ENCODE data around the gene GPR107.

GPR107 gene

GRCh38 chr9:130172858-130173665 lies 119.4 kb downstream of the GPR107 start:
- in situ Hi-C loops (cut with HindIII; ENCODE audit: low pct_unique_long_range_greater_than_20kb, low sequenced_read_pairs): no loop called here
- TF ChIP-seq JUND (IDR thresholded peaks at IDR 0.05; ENCODE audit: low read depth): no peak
- peak in 1 of 2 experiments; percentile 61 for DNase-seq (ENCODE audit: low read depth in 1 of 2, low spot score in 1 of 2)

- DNase-seq (ENCODE audit: low read depth in 1 of 2, low spot score in 1 of 2): no peak
- in situ Hi-C loops (cut with HindIII; ENCODE audit: low pct_unique_long_range_greater_than_20kb, low sequenced_read_pairs): no loop called here
- no peak for TF ChIP-seq JUND (IDR thresholded peaks at IDR 0.05; ENCODE audit: low read depth)
These were observed 119.9 kb downstream of the GPR107 start for GRCh38 chr9:130173666-130173983.

GRCh38 chr9:130174025-130174424 lies 120.3 kb downstream of the GPR107 start:
- no peak for TF ChIP-seq JUND (IDR thresholded peaks at IDR 0.05; ENCODE audit: low read depth)
- in situ Hi-C loops (cut with HindIII; ENCODE audit: low pct_unique_long_range_greater_than_20kb, low sequenced_read_pairs): no loop called here
- DNase-seq (ENCODE audit: low read depth in 1 of 2, low spot score in 1 of 2): no peak

DNA sequence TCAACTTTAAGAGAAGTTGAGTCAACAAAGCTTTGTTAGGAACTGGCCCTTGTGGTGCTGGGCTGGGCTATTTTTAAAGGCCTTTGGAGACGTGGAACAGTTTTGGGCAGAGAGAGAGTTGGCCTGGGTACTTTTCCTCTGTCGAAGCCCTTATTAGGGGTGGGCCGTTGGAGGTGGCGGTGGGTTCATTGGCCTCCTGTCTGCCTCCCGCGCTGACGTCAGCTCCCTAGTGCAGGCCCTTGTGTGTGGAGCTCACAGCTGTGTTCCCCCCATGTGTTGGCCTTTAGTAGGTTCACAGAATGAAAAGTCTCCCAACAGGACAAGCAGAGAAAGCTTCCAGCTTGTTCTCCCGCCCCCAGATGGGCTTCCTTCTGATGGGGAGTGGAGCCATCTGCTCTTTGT lies 121.2 kb downstream of the GPR107 start:
- no peak for DNase-seq (ENCODE audit: low read depth in 1 of 2, low spot score in 1 of 2)
- TF ChIP-seq JUND (IDR thresholded peaks at IDR 0.05; ENCODE audit: low read depth): no peak
- in situ Hi-C loops (cut with HindIII; ENCODE audit: low pct_unique_long_range_greater_than_20kb, low sequenced_read_pairs): no loop called here

- in situ Hi-C loops (cut with HindIII; ENCODE audit: low pct_unique_long_range_greater_than_20kb, low sequenced_read_pairs): no loop called here
- TF ChIP-seq JUND (IDR thresholded peaks at IDR 0.05; ENCODE audit: low read depth): no peak
- no peak for DNase-seq (ENCODE audit: low read depth in 1 of 2, low spot score in 1 of 2)
These were observed 121.6 kb downstream of the GPR107 start for GRCh38 chr9:130175355-130175754.

DNA sequence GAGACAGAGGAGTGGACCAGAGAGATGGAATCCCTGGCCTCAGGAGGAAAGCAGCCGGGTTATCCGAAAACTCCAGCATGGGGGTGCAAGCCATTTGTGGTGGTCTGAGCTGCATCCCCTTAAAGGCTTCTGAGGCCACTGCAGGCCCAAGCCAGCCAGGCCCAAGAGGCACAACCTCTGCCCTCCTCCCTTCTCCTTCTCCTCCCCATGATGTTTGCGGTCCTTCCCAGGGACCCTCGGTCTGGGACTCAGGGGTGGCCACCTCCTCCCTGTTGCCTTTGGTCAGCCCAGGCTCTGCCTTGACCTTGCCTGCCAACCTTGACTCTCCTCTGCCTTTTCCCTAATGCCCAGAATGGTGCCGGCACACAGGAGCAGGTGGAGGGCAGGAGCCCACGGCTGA lies 123.1 kb downstream of the GPR107 start:
- no peak for TF ChIP-seq JUND (IDR thresholded peaks at IDR 0.05; ENCODE audit: low read depth)

GRCh38 chr9:130177898-130178805 lies 124.4 kb downstream of the GPR107 start:
- DNase-seq (ENCODE audit: low read depth in 1 of 2, low spot score in 1 of 2): no peak
- no peak for TF ChIP-seq JUND (IDR thresholded peaks at IDR 0.05; ENCODE audit: low read depth)
- in situ Hi-C loops (cut with HindIII; ENCODE audit: low pct_unique_long_range_greater_than_20kb, low sequenced_read_pairs): no loop called here

More for the DNA sequence above, 123.1 kb downstream of the GPR107 start:
- in situ Hi-C loops (cut with HindIII; ENCODE audit: low pct_unique_long_range_greater_than_20kb, low sequenced_read_pairs): no loop called here
- no peak for DNase-seq (ENCODE audit: low read depth in 1 of 2, low spot score in 1 of 2)

- TF ChIP-seq JUND (IDR thresholded peaks at IDR 0.05; ENCODE audit: low read depth): no peak
- no peak for DNase-seq (ENCODE audit: low read depth in 1 of 2, low spot score in 1 of 2)
- in situ Hi-C loops (cut with HindIII; ENCODE audit: low pct_unique_long_range_greater_than_20kb, low sequenced_read_pairs): no loop called here
These were observed 125.7 kb downstream of the GPR107 start for GRCh38 chr9:130179331-130179907.

DNA sequence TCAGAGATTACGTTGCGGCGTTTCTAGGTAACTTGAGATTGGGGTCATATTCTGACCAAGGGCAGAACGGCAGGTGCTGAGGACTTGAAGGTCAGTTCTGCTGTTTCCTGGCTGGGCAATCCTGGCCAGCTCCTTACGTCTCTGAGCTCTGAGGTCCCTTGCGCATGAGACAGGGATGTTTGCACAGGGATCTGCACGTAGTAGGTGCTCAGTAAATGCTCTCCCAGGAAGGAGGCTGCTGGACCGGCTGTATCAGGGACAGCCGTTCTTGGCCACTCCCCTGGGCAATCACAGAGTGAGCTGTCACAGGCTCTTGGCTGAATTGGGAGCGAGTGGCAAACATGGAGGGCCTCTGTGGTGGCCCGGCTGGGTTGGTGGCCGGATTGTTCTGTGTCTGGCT lies 126.8 kb downstream of the GPR107 start:
- in situ Hi-C loops (cut with HindIII; ENCODE audit: low pct_unique_long_range_greater_than_20kb, low sequenced_read_pairs): no loop called here
- TF ChIP-seq JUND (IDR thresholded peaks at IDR 0.05; ENCODE audit: low read depth): no peak
- no peak for DNase-seq (ENCODE audit: low read depth in 1 of 2, low spot score in 1 of 2)

GRCh38 chr9:130181678-130182380 lies 128.1 kb downstream of the GPR107 start:
- in situ Hi-C loops (cut with HindIII; ENCODE audit: low pct_unique_long_range_greater_than_20kb, low sequenced_read_pairs): no loop called here
- no peak for TF ChIP-seq JUND (IDR thresholded peaks at IDR 0.05; ENCODE audit: low read depth)
- no peak for DNase-seq (ENCODE audit: low read depth in 1 of 2, low spot score in 1 of 2)

DNA sequence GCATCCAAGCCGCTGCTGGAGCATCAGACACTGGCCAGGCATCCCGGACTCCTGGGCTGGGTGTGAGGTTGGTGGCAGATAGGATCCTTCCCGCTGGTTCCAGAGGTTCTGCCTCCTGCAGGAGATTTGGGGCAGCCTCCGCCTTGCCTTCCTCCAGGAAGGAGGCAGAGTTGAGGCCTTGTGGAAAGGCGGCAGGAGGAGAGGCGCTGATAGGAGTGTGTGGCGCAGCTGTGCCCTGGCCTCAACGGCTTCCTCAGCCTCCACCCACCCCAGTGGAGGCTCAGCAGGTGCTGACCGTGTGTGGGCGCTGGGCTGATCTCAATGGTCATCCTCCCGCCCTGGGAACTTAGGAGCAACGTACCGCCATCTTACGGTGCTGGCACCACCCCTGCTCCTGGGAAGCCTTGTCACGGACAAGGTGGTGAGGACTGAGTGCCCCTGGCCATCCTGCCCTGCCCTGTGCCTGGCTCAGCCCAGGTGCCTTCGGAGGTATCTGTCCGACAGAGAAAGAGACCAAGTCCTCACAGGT lies 128.7 kb downstream of the GPR107 start:
- in situ Hi-C loops (cut with HindIII; ENCODE audit: low pct_unique_long_range_greater_than_20kb, low sequenced_read_pairs): no loop called here
- TF ChIP-seq JUND (IDR thresholded peaks at IDR 0.05; ENCODE audit: low read depth): no peak
- DNase-seq (ENCODE audit: low read depth in 1 of 2, low spot score in 1 of 2): no peak

DNA sequence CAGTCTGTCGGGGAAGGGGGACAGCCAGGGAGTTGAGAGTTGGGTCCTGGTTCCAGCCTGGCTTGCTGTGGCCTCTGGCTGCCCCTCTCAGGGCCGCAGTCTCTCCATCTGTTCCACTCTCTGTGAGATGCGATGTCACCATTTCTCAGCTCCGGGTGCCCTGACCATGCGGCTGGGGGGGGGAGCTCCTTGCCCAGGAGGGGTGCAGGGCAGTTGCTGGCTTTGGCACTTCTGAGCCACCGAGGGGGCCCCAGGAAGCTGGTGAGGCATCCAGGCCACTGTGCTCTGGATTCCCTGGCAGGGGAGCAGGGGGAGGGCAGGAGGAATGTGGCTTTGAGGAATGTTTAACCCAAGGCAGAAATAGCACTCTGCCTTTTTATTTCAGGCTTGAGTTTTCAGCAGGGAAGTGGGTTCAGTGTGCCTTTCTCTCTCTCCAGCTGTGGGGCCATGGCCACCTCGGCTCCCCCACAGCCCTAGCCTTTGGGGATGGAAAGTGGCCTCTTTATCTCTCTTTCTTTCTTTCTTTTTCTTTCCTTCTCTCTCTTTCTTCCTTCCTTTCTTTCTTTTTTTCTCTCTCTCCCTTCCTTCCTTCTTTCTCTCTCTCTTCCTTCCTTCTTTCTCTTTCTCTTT lies 129.5 kb downstream of the GPR107 start:
- no peak for TF ChIP-seq JUND (IDR thresholded peaks at IDR 0.05; ENCODE audit: low read depth)
- DNase-seq (ENCODE audit: low read depth in 1 of 2, low spot score in 1 of 2): peak; percentile 73 to 88
- in situ Hi-C loops (cut with HindIII; ENCODE audit: low pct_unique_long_range_greater_than_20kb, low sequenced_read_pairs): no loop called here

Data from T47D (cell line).